ENCODE measurements around the gene TNFRSF8.

Gene TNFRSF8

DNA sequence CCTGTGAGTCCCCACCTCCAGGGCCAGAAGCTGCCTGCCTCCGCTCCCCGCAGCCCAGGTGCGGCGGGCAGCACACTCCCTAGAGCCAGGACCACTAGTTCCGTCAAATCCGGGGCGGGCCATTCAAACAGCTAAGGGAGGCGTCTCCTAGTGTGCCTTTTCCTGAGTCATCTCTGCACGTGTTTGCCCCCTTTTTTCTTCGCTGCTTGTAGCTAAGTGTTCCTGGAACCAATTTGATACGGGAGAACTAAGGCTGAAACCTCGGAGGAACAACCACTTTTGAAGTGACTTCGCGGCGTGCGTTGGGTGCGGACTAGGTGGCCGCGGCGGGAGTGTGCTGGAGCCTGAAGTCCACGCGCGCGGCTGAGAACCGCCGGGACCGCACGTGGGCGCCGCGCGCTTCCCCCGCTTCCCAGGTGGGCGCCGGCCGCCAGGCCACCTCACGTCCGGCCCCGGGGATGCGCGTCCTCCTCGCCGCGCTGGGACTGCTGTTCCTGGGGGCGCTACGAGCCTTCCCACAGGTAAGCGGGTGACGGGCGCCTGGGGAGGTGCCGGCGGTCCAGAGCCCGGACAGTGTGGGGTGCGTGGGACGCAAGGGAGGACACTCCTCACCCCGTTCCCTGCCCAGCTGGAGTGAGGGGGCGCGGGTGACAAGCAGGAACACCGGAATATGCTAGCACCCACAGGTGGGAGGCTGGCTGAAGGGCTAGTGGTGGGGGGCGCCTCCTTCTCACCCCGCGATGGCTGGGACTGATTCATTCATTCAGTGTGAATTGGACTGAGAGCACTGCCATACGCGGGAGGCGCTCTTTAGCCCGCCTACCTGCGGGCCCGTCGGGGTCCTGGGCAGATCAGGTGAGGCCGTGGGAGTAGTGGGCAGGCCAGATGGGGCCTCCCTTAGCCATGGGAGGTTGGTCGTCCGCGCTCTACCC lies at the start of gene TNFRSF8:
TSS of gene TNFRSF8 (plus strand) at position 163 of the 932 bp plus-strand sequence. CDS start at position 459, 296 bp downstream.
- H3K4me3 ChIP-seq (ENCODE audit: low read depth, low read length) = peak within 1 kb of the TSS; percentile 95
- TF ChIP-seq, protein P1, sequence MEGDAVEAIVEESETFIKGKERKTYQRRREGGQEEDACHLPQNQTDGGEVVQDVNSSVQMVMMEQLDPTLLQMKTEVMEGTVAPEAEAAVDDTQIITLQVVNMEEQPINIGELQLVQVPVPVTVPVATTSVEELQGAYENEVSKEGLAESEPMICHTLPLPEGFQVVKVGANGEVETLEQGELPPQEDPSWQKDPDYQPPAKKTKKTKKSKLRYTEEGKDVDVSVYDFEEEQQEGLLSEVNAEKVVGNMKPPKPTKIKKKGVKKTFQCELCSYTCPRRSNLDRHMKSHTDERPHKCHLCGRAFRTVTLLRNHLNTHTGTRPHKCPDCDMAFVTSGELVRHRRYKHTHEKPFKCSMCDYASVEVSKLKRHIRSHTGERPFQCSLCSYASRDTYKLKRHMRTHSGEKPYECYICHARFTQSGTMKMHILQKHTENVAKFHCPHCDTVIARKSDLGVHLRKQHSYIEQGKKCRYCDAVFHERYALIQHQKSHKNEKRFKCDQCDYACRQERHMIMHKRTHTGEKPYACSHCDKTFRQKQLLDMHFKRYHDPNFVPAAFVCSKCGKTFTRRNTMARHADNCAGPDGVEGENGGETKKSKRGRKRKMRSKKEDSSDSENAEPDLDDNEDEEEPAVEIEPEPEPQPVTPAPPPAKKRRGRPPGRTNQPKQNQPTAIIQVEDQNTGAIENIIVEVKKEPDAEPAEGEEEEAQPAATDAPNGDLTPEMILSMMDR (IDR thresholded peaks at IDR 0.05; ENCODE audit: borderline replicate concordance, insufficient read depth, low read depth, low read length) = no peak

DNA sequence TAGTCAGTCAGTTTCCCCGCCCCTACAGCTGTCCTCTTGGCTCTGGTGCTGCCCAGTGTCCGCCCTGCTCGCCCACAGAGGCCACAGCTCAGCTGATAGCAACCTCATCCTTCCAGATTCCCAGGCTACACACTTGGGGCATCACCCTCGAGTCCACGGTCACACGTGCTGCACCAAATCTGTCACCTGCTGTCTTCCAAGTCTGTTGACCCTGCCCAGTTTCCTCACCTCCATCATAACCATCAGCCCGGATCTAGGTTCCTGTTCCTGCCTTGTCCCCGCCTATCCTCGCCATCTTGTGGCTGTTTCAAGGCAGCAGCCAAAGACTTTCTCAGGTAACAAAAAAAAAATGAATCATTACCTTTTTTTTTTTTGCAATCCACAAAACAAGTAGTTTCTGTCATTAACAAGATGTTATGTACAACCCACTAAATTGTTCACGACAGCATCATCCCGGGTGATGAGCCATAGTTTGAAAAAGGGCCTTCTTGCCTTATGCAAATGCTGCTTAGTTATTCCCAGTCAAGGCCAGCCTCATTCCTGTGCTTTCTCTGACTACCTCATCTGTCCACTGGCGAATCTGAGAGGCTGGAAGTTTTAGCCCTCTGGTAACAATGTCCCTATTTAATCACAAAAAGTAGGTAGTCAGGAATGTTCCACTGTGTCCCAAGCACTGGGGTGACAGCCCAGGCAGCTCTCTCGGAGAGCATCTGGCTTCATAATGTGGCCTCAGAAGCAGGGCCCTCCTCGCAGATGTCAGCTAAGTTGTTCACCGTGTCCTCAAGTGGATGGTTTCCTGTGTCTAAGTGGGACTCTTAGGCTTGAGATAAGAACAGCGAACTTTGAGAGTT lies 48.7 kb upstream of the TNFRSF8 start:
- H3K4me3 ChIP-seq (ENCODE audit: low read depth, low read length) = no peak overlapping the region
- TF ChIP-seq, protein P1 (IDR thresholded peaks at IDR 0.05; ENCODE audit: borderline replicate concordance, insufficient read depth, low read depth, low read length) = 0 out of 2 replicates have a peak, but pooled peaks have one; percentile 3

DNA sequence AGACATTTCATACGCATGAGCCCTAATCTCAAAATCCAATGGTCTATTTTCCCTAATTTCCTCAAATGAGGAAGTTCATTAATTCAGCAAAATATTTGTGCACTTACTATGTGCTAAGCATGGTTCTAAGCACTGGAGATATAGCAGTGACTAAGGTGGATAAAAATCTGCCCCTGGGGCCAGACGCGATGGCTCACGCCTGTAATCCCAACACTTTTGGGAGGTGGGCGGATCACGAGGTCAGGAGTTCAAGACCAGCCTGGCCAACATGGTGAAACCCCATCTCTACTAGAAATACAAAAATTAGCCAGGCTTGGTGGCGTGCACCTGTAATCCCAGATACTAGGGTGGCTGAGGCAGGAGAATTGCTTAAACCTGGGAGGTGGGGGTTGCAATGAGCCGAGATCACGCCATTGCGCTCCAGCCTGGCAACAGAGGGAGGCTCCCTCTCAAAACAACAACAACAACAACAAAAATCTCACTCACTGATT lies 48.1 kb upstream of the TNFRSF8 start:
- TF ChIP-seq, protein P1 (IDR thresholded peaks at IDR 0.05; ENCODE audit: borderline replicate concordance, insufficient read depth, low read depth, low read length) = no peak

DNA sequence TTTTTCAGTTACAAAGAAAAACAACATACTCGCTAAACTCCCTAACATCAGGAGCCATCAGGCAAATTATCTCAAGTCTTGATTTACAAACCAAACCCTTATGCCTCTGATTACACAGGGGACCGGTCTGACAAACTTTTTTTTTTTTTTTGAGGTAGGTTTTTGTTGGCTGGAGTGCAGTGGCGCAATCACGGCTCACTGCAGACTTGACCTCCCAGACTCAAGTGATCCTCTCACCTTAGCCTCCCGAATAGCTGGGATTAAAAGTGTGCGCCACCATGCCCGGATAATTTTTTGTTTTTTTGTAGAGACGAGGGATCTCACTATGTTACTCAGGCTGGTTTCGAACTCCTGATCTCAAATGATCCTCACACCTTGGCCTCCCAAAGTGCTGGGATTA lies 47.6 kb upstream of the TNFRSF8 start:
- TF ChIP-seq, protein P1 (IDR thresholded peaks at IDR 0.05; ENCODE audit: borderline replicate concordance, insufficient read depth, low read depth, low read length) = no peak

More for the DNA sequence above, 48.1 kb upstream of the TNFRSF8 start:
- H3K4me3 ChIP-seq (ENCODE audit: low read depth, low read length) = no peak overlapping the region

DNA sequence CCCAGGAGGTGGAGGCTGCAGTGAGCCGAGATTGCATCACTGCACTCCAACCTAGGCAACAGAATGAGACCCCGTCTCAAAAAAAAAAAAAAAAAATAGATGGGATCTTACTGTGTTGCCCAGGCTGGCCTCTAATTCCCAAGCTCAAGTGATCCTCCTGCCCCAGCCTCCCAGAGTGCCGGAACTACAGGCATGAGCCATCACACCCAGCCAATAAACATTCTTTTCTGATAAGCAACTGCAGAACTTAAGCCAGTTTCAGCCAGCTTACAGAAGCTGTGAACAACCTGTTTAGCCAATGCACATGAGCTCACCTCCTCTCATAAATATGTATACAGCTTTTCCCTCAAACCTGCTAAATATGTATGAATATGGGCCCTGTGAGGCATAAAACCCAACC lies 46.9 kb upstream of the TNFRSF8 start:
- TF ChIP-seq, protein P1 (IDR thresholded peaks at IDR 0.05; ENCODE audit: borderline replicate concordance, insufficient read depth, low read depth, low read length) = no peak
- no peak overlapping the region for H3K4me3 ChIP-seq (ENCODE audit: low read depth, low read length)

More for the DNA sequence above, 47.6 kb upstream of the TNFRSF8 start:
- H3K4me3 ChIP-seq (ENCODE audit: low read depth, low read length) = no peak overlapping the region

DNA sequence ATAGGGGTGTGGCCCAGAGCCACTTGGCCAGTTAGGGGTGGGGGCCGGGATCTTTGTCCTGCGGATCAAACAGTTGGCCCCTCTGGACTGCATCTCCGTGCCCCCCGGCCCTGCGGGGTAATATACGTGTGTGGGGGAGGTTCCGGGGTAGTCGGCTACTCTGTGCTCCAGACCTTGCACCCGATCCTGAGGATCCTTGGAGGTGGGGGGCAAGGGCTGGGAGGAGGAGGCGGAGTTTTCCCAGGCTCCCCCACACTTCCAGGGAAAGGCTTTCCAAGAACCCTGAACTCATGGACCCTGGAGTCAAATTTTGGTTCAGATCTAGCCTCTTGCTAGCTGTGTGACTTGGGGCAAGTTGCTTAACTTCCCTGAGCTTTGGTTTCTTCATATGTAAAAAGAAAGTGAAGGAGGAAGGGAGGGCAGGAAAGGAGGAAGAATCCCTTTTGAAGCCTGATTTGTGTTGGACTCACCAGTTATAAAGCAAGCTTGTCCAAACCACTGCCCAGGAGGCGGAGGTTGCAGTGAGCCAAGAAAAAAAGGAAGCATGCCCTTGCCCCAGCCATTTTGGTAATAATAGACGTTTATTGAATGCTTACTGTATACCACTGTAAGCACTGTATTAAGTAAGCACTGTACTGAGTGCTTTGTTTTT lies 43.1 kb upstream of the TNFRSF8 start:
- TF ChIP-seq, protein P1 (IDR thresholded peaks at IDR 0.05; ENCODE audit: borderline replicate concordance, insufficient read depth, low read depth, low read length) = no peak
- peak overlapping the region; percentile 85 for H3K4me3 ChIP-seq (ENCODE audit: low read depth, low read length)
